SK-N-SH treated with all-trans-retinoic acid at 6 μM for 48 hours (cell line): ENCODE results near the gene KLHL21.

Experiments
- CREB5 ChIP-seq: fragments of 250-450 bp; sonication (Bioruptor Pico); IDR thresholded peaks from 2 replicates; pipeline ENCODE4 v1.5.1; 2020; ENCODE audit warnings: low read depth, mild to moderate bottlenecking, moderate library complexity
- OSR1 ChIP-seq: fragments of 250-450 bp; sonication (Bioruptor Pico); IDR thresholded peaks from 2 replicates; pipeline ENCODE4 v1.8.0; 2022; ENCODE audit warnings: moderate library complexity, mild to moderate bottlenecking, inconsistent platforms
- RARB ChIP-seq: fragments of 250-450 bp; sonication (Bioruptor Pico); IDR thresholded peaks from 2 replicates; pipeline ENCODE4 v1.8.0; 2021; ENCODE audit warnings: mild to moderate bottlenecking, moderate library complexity

- TF ChIP-seq OSR1 (CRISPR knock-in tag) (no peak), RARB (no peak), CREB5 (CRISPR knock-in tag) (no peak)
Observed at GRCh38 chr1:6651909-6652308, 49.2 kb upstream of the KLHL21 start.
